Vagina (tissue), 2 donors: ENCODE measurements around the gene C5orf52.

Experiments
- POLR2A ChIP-seq, 2 donors: fragments of 450-650 bp; IDR thresholded peaks; one replicate each; pipeline ENCODE4 v1.6.1; 2017; ENCODE audit warnings: antibody characterized with exemption in 2 of 2, mild to moderate bottlenecking in 2 of 2, moderate library complexity in 2 of 2
- POLR2AphosphoS5 ChIP-seq, 2 donors: sonication (generic); formaldehyde crosslinking; IDR thresholded peaks; one replicate each; pipeline ENCODE4 v1.9.0; 2017; ENCODE audit warnings: antibody characterized with exemption in 2 of 2, mild to moderate bottlenecking in 2 of 2, low read depth in 1 of 2; ENCODE audit not compliant: insufficient read depth in 1 of 2
- TF ChIP-seq, protein P1 (sequence below), 3 experiments: fragments of 450-650 bp in 2 of 3; fragments of 200-600 bp in 1 of 3; sonication (generic) in 1 of 3; IDR thresholded peaks; one replicate each; pipeline ENCODE4 v1.5.1; 2017 to 2019; ENCODE audit warnings: antibody characterized with exemption in 3 of 3, mild to moderate bottlenecking in 2 of 3, moderate library complexity in 2 of 3

DNA sequence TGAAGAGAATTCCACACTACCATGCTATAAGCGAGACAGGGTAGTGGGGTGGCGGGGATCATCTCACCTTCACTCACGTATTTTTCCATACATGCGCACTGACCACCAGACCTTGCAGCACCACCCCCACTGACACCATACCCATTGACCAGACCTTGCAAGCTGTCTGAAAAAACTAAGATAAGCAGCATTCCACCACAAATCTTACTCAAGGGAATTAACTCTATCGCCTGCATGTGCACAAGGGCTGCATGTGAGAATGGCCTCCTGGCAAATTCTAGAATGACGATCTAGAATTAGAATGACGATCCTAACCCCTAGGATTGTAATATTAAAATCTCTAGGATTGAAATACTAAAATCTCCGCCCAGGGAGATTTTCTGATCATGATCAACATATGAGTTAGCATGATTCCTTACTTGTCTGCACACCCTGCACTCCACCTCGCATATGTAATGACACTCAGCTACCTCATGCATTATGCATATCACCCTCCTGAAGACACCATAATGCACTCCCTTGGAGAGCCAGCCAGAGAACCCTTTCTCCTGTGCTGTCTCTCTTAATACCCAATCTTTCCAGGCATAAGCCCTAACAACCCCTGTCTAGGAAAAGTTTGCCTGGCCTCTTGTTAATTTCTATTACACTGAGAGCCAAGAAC is 30.8 kb upstream of the C5orf52 start:
- no peak for TF ChIP-seq POLR2AphosphoS5 (IDR thresholded peaks at IDR 0.05; ENCODE audit: insufficient read depth in 1 of 2, low read depth in 1 of 2)
- TF ChIP-seq, protein P1, sequence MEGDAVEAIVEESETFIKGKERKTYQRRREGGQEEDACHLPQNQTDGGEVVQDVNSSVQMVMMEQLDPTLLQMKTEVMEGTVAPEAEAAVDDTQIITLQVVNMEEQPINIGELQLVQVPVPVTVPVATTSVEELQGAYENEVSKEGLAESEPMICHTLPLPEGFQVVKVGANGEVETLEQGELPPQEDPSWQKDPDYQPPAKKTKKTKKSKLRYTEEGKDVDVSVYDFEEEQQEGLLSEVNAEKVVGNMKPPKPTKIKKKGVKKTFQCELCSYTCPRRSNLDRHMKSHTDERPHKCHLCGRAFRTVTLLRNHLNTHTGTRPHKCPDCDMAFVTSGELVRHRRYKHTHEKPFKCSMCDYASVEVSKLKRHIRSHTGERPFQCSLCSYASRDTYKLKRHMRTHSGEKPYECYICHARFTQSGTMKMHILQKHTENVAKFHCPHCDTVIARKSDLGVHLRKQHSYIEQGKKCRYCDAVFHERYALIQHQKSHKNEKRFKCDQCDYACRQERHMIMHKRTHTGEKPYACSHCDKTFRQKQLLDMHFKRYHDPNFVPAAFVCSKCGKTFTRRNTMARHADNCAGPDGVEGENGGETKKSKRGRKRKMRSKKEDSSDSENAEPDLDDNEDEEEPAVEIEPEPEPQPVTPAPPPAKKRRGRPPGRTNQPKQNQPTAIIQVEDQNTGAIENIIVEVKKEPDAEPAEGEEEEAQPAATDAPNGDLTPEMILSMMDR (IDR thresholded peaks at IDR 0.05): no peak
- no peak for TF ChIP-seq POLR2A (IDR thresholded peaks at IDR 0.05)
